NCI-H128 (cell line): Measurements from ENCODE around the gene CELSR1.
"Not testable (repeated sequence)": the region's sequence is repeated elsewhere in the genome, so short reads cannot be mapped to it uniquely, and the experiment has no call there.

ENCODE experiments used
- DNase-seq: peaks from one replicate; lab custom pipeline; 2025; ENCODE audit not compliant: unreplicated experiment; lab: John Stamatoyannopoulos, UW

Gene CELSR1

GRCh38 chr22:46513908-46514550, 23.4 kb downstream of the CELSR1 start:
- DNase-seq: no peak

- DNase-seq: no peak
Observed at GRCh38 chr22:46512683-46513082, 24.7 kb downstream of the CELSR1 start.

GRCh38 chr22:46512039-46512370, 25.4 kb downstream of the CELSR1 start:
- DNase-seq: no peak

- no peak for DNase-seq
Observed at GRCh38 chr22:46511151-46512038, 26.0 kb downstream of the CELSR1 start.

- no peak for DNase-seq
Observed at GRCh38 chr22:46509416-46510089, 27.9 kb downstream of the CELSR1 start.

GRCh38 chr22:46508491-46508999, 28.9 kb downstream of the CELSR1 start:
- no peak for DNase-seq

- DNase-seq: no peak
Observed at GRCh38 chr22:46507451-46508425, 29.7 kb downstream of the CELSR1 start.

- DNase-seq: no peak
Observed at GRCh38 chr22:46504584-46504983, 32.8 kb downstream of the CELSR1 start.

GRCh38 chr22:46502440-46503175, 34.8 kb downstream of the CELSR1 start:
- no peak for DNase-seq

GRCh38 chr22:46501701-46502100, 35.7 kb downstream of the CELSR1 start:
- no peak for DNase-seq

GRCh38 chr22:46501265-46501664, 36.2 kb downstream of the CELSR1 start:
- not testable (repeated sequence) for DNase-seq

GRCh38 chr22:46500201-46500600, 37.2 kb downstream of the CELSR1 start:
- DNase-seq: no peak

- DNase-seq: no peak
Observed at GRCh38 chr22:46499805-46500189, 37.6 kb downstream of the CELSR1 start.

GRCh38 chr22:46491946-46492345, 45.5 kb downstream of the CELSR1 start:
- no peak for DNase-seq

- no peak for DNase-seq
Observed at GRCh38 chr22:46490538-46490937, 46.9 kb downstream of the CELSR1 start.

- DNase-seq: no peak
Observed at GRCh38 chr22:46486996-46487717, 50.3 kb downstream of the CELSR1 start.

- no peak for DNase-seq
Observed at GRCh38 chr22:46484861-46485595, 52.4 kb downstream of the CELSR1 start.

GRCh38 chr22:46484156-46484860, 53.1 kb downstream of the CELSR1 start:
- DNase-seq: no peak
